ENCODE results near the gene RPS26. TPM values are rescaled to one million over a fixed set of nuclear protein-coding genes. Genes with fewer than 3 reads are reported as not detected.
A peak's percentile ranks its signal among the peaks of the same experiment; 100 is the strongest.

The RPS26 gene
- total RNA-seq (2022) (50.2 and 60.4 TPM in 2 replicates), Bru-seq, nascent RNA (percentile 99 among the genes with signal in this experiment), BruChase-seq, experiment 1, labeled RNA remaining after a 2-hour chase (percentile 99 among the genes with signal in this experiment), BruChase-seq, experiment 2, labeled RNA remaining after a 6-hour chase (percentile 100 among the genes with signal in this experiment)
- long read RNA-seq, transcript RPS26-204 (4 exons, 1,140 nt), result major isoform, 17 of 23 reads
- long read RNA-seq, partial matches to known transcripts, result 2 of 23 reads
- long read RNA-seq, other reads (novel, unspliced or antisense), result 1 of 23 reads

GRCh38 chr12:56041552-56042429 lies at the start of gene RPS26:
Gene RPS26, plus strand, starts transcription at chr12:56041918. Its CDS starts 249 bp downstream, at chr12:56042167.
- H3K36me3 ChIP-seq (ENCODE audit: control insufficient read depth, insufficient read depth, low read length), result peaks cover 2% of the 10 kb centered on the region
- H3K4me3 ChIP-seq (ENCODE audit: low read depth, low read length), result peak within 1 kb of the TSS; percentile 79
- Mint-ChIP-seq H3K4me3 (ENCODE audit: unreplicated experiment) (peak within 1 kb of the TSS; percentile 94), H3K9me3 (ENCODE audit: unreplicated experiment) (no peaks in the 10 kb centered on the region), H3K27ac (ENCODE audit: unreplicated experiment) (peak within 1 kb of the TSS; percentile 97), H3K4me1 (ENCODE audit: low read depth, unreplicated experiment) (peaks cover 17% of the 10 kb centered on the region), H3K27me3 (ENCODE audit: insufficient read depth, unreplicated experiment) (no peaks in the 10 kb centered on the region), H3K36me3 (ENCODE audit: insufficient read depth, unreplicated experiment) (peaks cover 52% of the 10 kb centered on the region)
- ChIA-PET CTCF (interaction anchor here (1.4 kb wide), 1 partner anchor 45 kb away, joined by 15 read pairs; the partner anchor contains the start of gene SUOX), POLR2A (interaction anchor here (0.6 to 1.4 kb wide), 2 partner anchors 44 to 87 kb away, joined by 3 to 7 read pairs; partner anchors contain the start of gene SUOX)
- intact Hi-C loops (cut with micrococcal nuclease; ENCODE audit: unreplicated experiment), result loop anchor here (1.0 to 5.0 kb wide), 8 partner anchors 31 to 303 kb away; partner anchors contain the start of genes GDF11 and PA2G4
- peak; percentile 95 to 98 for DNase-seq
- no peaks in the 10 kb centered on the region for H3K27me3 ChIP-seq (replicated peaks; ENCODE audit: control insufficient read depth, insufficient read depth, low read length)
- TF ChIP-seq CTCF (IDR thresholded peaks at IDR 0.05; ENCODE audit: insufficient read depth in 1 of 2, low read depth in 1 of 2, low read length in 1 of 2, severe bottlenecking in 1 of 2, unreplicated experiment in 1 of 2), result peak in 1 of 2 experiments; percentile 79
- BruUV-seq (replicated peaks), result no TSS peak
- peaks cover 10% of the 10 kb centered on the region for H3K4me1 ChIP-seq
- H3K9me3 ChIP-seq, result no peaks in the 10 kb centered on the region

- POLR2A ChIA-PET, result interaction anchor here (0.5 kb wide), 1 partner anchor 45 kb away, joined by 3 read pairs; no protein-coding TSS in a partner anchor
- CTCF ChIA-PET, result no interaction called here
- H3K4me1 Mint-ChIP-seq (ENCODE audit: low read depth, unreplicated experiment), result peaks cover 7% of the 10 kb centered on the region
- no peak for TF ChIP-seq CTCF (IDR thresholded peaks at IDR 0.05; ENCODE audit: insufficient read depth in 1 of 2, low read depth in 1 of 2, low read length in 1 of 2, severe bottlenecking in 1 of 2, unreplicated experiment in 1 of 2)
- peaks cover 81% of the 10 kb centered on the region for H3K36me3 Mint-ChIP-seq (ENCODE audit: insufficient read depth, unreplicated experiment)
- intact Hi-C loops (cut with micrococcal nuclease; ENCODE audit: unreplicated experiment), result no loop called here
- Histone ChIP-seq H3K4me1 (no peaks in the 10 kb centered on the region), H3K27me3 (replicated peaks; ENCODE audit: control insufficient read depth, insufficient read depth, low read length) (no peaks in the 10 kb centered on the region), H3K36me3 (ENCODE audit: control insufficient read depth, insufficient read depth, low read length) (peaks cover 3% of the 10 kb centered on the region), H3K4me3 (ENCODE audit: low read depth, low read length) (no peak overlapping the region), H3K9me3 (no peaks in the 10 kb centered on the region)
- BruUV-seq (replicated peaks), result TSS peak; percentile 10
- no peak overlapping the region for H3K4me3 Mint-ChIP-seq (ENCODE audit: unreplicated experiment)
- no peaks in the 10 kb centered on the region for H3K27me3 Mint-ChIP-seq (ENCODE audit: insufficient read depth, unreplicated experiment)
- DNase-seq, result no peak
- H3K27ac Mint-ChIP-seq (ENCODE audit: unreplicated experiment), result no peak overlapping the region
- no peaks in the 10 kb centered on the region for H3K9me3 Mint-ChIP-seq (ENCODE audit: unreplicated experiment)
These were observed 48.4 kb upstream of the RPS26 start for GRCh38 chr12:55993230-55993853.

- Mint-ChIP-seq H3K27ac (ENCODE audit: unreplicated experiment) (no peak overlapping the region), H3K4me1 (ENCODE audit: low read depth, unreplicated experiment) (peaks cover 7% of the 10 kb centered on the region), H3K9me3 (ENCODE audit: unreplicated experiment) (no peaks in the 10 kb centered on the region), H3K36me3 (ENCODE audit: insufficient read depth, unreplicated experiment) (peaks cover 74% of the 10 kb centered on the region), H3K27me3 (ENCODE audit: insufficient read depth, unreplicated experiment) (no peaks in the 10 kb centered on the region), H3K4me3 (ENCODE audit: unreplicated experiment) (no peak overlapping the region)
- no peaks in the 10 kb centered on the region for H3K9me3 ChIP-seq
- no peak overlapping the region for H3K4me3 ChIP-seq (ENCODE audit: low read depth, low read length)
- intact Hi-C loops (cut with micrococcal nuclease; ENCODE audit: unreplicated experiment), result no loop called here
- H3K4me1 ChIP-seq, result no peaks in the 10 kb centered on the region
- CTCF ChIA-PET, result interaction anchor here (1.0 to 4.5 kb wide), 8 partner anchors 10 to 257 kb away, joined by 5 to 97 read pairs (median 6); partner anchors contain the start of genes PA2G4 and RAB5B
- no peaks in the 10 kb centered on the region; the same call in none of the 2 replicates for H3K36me3 ChIP-seq (ENCODE audit: control insufficient read depth, insufficient read depth, low read length)
- no peaks in the 10 kb centered on the region for H3K27me3 ChIP-seq (replicated peaks; ENCODE audit: control insufficient read depth, insufficient read depth, low read length)
- POLR2A ChIA-PET, result interaction anchor here (2.7 kb wide), 1 partner anchor 21 kb away, joined by 23 read pairs; the partner anchor contains the start of gene RAB5B
- BruUV-seq (replicated peaks), result no TSS peak
- DNase-seq, result no peak
- no peak for TF ChIP-seq CTCF (IDR thresholded peaks at IDR 0.05; ENCODE audit: insufficient read depth in 1 of 2, low read depth in 1 of 2, low read length in 1 of 2, severe bottlenecking in 1 of 2, unreplicated experiment in 1 of 2)
These were observed 46.4 kb upstream of the RPS26 start for GRCh38 chr12:55995366-55995765.

All from Caco-2 (cell line).